K562 (cell line): ENCODE measurements around the gene REM2. TPM values are rescaled to one million over a fixed set of nuclear protein-coding genes. Genes with fewer than 3 reads are reported as not detected.

ENCODE experiments used
- FOXJ2 ChIP-seq: fragments of 200-800 bp; sonication (Bioruptor generic); IDR thresholded peaks from 2 replicates; pipeline ENCODE4 v1.6.1; 2016; ENCODE audit warnings: missing genetic modification characterization, missing compliant biosample characterization
- KLF6 ChIP-seq: fragments of 250-450 bp; sonication (Bioruptor Pico); IDR thresholded peaks from 2 replicates; pipeline ENCODE4 v1.4.0; 2020; ENCODE audit warnings: mild to moderate bottlenecking, moderate library complexity, borderline replicate concordance
- L3MBTL2 ChIP-seq: fragments of 450-650 bp; IDR thresholded peaks from 2 replicates; pipeline ENCODE4 v1.6.1; 2016; ENCODE audit warnings: mild to moderate bottlenecking, moderate library complexity
- NCOA4 ChIP-seq: fragments of 450-650 bp; IDR thresholded peaks from 2 replicates; pipeline ENCODE4 v1.6.1; 2018; ENCODE audit warnings: mild to moderate bottlenecking; ENCODE audit not compliant: partially characterized antibody
- NFIC ChIP-seq: fragments of 450-650 bp; IDR thresholded peaks from 2 replicates; pipeline ENCODE4 v1.6.1; 2017; ENCODE audit warnings: mild to moderate bottlenecking, inconsistent platforms
- NR3C1 ChIP-seq: sonication (generic); formaldehyde crosslinking; IDR thresholded peaks from 2 replicates; pipeline ENCODE4 v1.8.1; 2022; ENCODE audit warnings: missing genetic modification reagents
- POLR2H ChIP-seq: IDR thresholded peaks from 2 replicates; pipeline ENCODE4 v1.6.1; 2016; ENCODE audit warnings: missing genetic modification characterization, low read depth, mild to moderate bottlenecking, control low read depth, missing compliant biosample characterization, moderate library complexity
- RFX7 ChIP-seq: fragments of 250-450 bp; sonication (Bioruptor Pico); IDR thresholded peaks from 2 replicates; pipeline ENCODE4 v1.5.1; 2021; ENCODE audit warnings: mild to moderate bottlenecking
- SOX6 ChIP-seq: fragments of 450-650 bp; IDR thresholded peaks from 2 replicates; pipeline ENCODE4 v1.6.1; 2014; ENCODE audit warnings: mild to moderate bottlenecking
- ZNF224 ChIP-seq: sonication (generic); formaldehyde crosslinking; IDR thresholded peaks from 2 replicates; pipeline ENCODE4 v1.8.0; 2022; ENCODE audit warnings: mild to moderate bottlenecking, missing genetic modification reagents
- ZNF431 ChIP-seq: sonication (generic); formaldehyde crosslinking; IDR thresholded peaks from 2 replicates; pipeline ENCODE4 v1.8.0; 2022; ENCODE audit warnings: mild to moderate bottlenecking, missing genetic modification reagents
- polyA plus RNA-seq, 8 experiments: library from polyadenylated mRNA; depleted of rRNA in 4 of 8; stranded (reverse) in 5 of 8; unstranded in 3 of 8; fragments of >200 nt; fragmentation: Nextera tagmentation in 2 of 8; fragmentation: Illumina TruSeq in 1 of 8; extraction: Ambion mirVana in 2 of 8; extraction: Trizol in 1 of 8; gene quantifications; 2 replicates each; pipeline versions ENCODE4 v1.2.1 to v1.2.3, GENCODE V29; 2011 to 2014; ENCODE audit warnings: inconsistent platforms in 1 of 8, missing spikeins in 1 of 8
- total RNA-seq, 7 experiments: library from RNA; depleted of rRNA in 6 of 7; stranded (reverse); fragments of >200 nt in 6 of 7; fragmentation: Illumina TruSeq in 2 of 7; extraction: Trizol in 2 of 7; gene quantifications; 2 replicates each; pipeline versions ENCODE4 v1.2.1 to v1.2.3, GENCODE V29; 2011 to 2021; ENCODE audit warnings: low replicate concordance in 1 of 7
- TF ChIP-seq, protein P1 (sequence below): fragments of 200-800 bp; sonication (Bioruptor generic); IDR thresholded peaks from 2 replicates; pipeline ENCODE4 v1.6.1; 2017; ENCODE audit warnings: missing genetic modification characterization, missing compliant biosample characterization
- TF ChIP-seq, protein P2 (sequence below), 2 experiments: fragments of 250-450 bp in 1 of 2; fragments of 450-650 bp in 1 of 2; sonication (Bioruptor Pico) in 1 of 2; IDR thresholded peaks; 2 replicates each; pipeline versions ENCODE4 v1.6.1 to v1.8.0; 2016 to 2021; ENCODE audit warnings: mild to moderate bottlenecking in 2 of 2, moderate library complexity in 2 of 2, missing compliant biosample characterization in 1 of 2, missing genetic modification characterization in 1 of 2
- TF ChIP-seq, protein P3 (sequence below), 2 experiments: IDR thresholded peaks; 2 replicates each; pipeline ENCODE4 v1.6.1; 2012; ENCODE audit warnings: improper control_type of control experiment in 2 of 2, low read depth in 2 of 2, low read length in 2 of 2, borderline replicate concordance in 1 of 2
- TF ChIP-seq, protein P4 (sequence below), 3 experiments: fragments of 200-800 bp in 1 of 3; sonication (Bioruptor generic) in 1 of 3; sonication (generic) in 1 of 3; formaldehyde crosslinking in 1 of 3; IDR thresholded peaks; 2 replicates each; pipeline versions ENCODE4 v1.6.1 to v1.8.0; 2016 to 2022; ENCODE audit warnings: mild to moderate bottlenecking in 2 of 3, missing compliant biosample characterization in 2 of 3, missing genetic modification characterization in 2 of 3, missing genetic modification reagents in 1 of 3

REM2 gene
- total and polyA plus RNA-seq, 9 of the 15 experiments (the other 6 are each of a cell fraction or from before 2014, with no cell fraction given) = 0.18 to 1.0 (median 0.38) TPM

DNA sequence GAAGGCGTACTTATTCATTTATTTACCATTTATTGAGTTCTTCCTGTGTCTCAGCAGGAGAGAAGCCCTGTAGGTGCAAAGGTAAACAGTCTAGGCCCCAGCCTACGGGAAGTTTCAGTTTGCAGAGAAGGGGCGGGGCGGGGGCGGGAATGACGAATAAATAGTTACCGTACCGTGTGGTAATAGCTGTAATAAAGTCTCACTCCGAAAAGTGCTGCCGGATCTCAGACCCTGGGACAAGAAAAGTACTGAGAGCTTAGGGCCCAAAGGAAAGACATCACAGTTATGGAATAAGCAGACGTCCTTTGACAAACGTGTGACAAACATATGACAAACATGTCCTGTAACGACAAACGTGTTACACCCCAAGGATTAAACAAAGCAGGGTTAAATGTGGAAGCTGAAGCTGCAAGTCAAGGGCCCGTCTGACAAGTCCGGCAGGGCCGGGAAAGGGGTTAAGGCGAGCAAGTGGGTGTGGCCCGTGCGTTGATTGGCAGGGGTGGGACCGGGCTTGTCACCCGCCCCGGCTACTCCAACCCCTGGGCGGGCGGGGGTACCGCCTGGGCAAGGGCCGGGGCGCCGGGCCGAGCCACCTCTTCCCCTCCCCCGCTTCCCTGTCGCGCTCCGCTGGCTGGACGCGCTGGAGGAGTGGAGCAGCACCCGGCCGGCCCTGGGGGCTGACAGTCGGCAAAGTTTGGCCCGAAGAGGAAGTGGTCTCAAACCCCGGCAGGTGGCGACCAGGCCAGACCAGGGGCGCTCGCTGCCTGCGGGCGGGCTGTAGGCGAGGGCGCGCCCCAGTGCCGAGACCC is 11.6 kb upstream of the REM2 start, which contains the start of gene LRP10 (continued):
- TF ChIP-seq, protein P1, sequence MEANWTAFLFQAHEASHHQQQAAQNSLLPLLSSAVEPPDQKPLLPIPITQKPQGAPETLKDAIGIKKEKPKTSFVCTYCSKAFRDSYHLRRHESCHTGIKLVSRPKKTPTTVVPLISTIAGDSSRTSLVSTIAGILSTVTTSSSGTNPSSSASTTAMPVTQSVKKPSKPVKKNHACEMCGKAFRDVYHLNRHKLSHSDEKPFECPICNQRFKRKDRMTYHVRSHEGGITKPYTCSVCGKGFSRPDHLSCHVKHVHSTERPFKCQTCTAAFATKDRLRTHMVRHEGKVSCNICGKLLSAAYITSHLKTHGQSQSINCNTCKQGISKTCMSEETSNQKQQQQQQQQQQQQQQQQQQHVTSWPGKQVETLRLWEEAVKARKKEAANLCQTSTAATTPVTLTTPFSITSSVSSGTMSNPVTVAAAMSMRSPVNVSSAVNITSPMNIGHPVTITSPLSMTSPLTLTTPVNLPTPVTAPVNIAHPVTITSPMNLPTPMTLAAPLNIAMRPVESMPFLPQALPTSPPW (CRISPR knock-in tag) = peak; percentile 84
- TF ChIP-seq NCOA4 = no peak
- TF ChIP-seq SOX6 = peak; percentile 7; the same call in 1 of the 2 replicates
- TF ChIP-seq, protein P2, sequence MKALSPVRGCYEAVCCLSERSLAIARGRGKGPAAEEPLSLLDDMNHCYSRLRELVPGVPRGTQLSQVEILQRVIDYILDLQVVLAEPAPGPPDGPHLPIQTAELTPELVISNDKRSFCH (CRISPR knock-in tag; IDR thresholded peaks at IDR 0.05) = no peak
- TF ChIP-seq, protein P2 (tag; IDR thresholded peaks at IDR 0.05) = peak; percentile 27; the same call in 1 of the 2 replicates
- TF ChIP-seq ZNF224 (CRISPR knock-in tag) = no peak
- no peak for TF ChIP-seq RFX7 (CRISPR knock-in tag)
- peak; percentile 82 for TF ChIP-seq POLR2H (tag)
- TF ChIP-seq KLF6 (CRISPR knock-in tag) = peak; percentile 69; the same call in 1 of the 2 replicates
- TF ChIP-seq, protein P3, sequence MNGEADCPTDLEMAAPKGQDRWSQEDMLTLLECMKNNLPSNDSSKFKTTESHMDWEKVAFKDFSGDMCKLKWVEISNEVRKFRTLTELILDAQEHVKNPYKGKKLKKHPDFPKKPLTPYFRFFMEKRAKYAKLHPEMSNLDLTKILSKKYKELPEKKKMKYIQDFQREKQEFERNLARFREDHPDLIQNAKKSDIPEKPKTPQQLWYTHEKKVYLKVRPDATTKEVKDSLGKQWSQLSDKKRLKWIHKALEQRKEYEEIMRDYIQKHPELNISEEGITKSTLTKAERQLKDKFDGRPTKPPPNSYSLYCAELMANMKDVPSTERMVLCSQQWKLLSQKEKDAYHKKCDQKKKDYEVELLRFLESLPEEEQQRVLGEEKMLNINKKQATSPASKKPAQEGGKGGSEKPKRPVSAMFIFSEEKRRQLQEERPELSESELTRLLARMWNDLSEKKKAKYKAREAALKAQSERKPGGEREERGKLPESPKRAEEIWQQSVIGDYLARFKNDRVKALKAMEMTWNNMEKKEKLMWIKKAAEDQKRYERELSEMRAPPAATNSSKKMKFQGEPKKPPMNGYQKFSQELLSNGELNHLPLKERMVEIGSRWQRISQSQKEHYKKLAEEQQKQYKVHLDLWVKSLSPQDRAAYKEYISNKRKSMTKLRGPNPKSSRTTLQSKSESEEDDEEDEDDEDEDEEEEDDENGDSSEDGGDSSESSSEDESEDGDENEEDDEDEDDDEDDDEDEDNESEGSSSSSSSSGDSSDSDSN (IDR thresholded peaks at IDR 0.05; ENCODE audit: borderline replicate concordance in 1 of 2, low read depth in 2 of 2, low read length in 2 of 2) = peak; percentile 81 to 88; a peak in 2 of 4 replicates
- peak; percentile 60 for TF ChIP-seq L3MBTL2
- TF ChIP-seq, protein P4, sequence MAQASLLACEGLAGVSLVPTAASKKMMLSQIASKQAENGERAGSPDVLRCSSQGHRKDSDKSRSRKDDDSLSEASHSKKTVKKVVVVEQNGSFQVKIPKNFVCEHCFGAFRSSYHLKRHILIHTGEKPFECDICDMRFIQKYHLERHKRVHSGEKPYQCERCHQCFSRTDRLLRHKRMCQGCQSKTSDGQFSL (CRISPR knock-in tag; IDR thresholded peaks at IDR 0.05) = no peak; the same call in 1 of the 2 replicates
- TF ChIP-seq, protein P4 (tag; IDR thresholded peaks at IDR 0.05) = no peak
- TF ChIP-seq ZNF431 (CRISPR knock-in tag) = no peak
- TF ChIP-seq NFIC = peak; percentile 0
- no peak for TF ChIP-seq NR3C1 (CRISPR knock-in tag)
- peak; percentile 53; the same call in 1 of the 2 replicates for TF ChIP-seq FOXJ2 (tag)
